Measurements from ENCODE around the gene GNRH2. TPM values are rescaled to one million over a fixed set of nuclear protein-coding genes. Genes with fewer than 3 reads are reported as not detected.

Gene GNRH2
- total RNA-seq, 4 donors from 2014 or later = not detected

- WGBS, 2 donors = 8 to 29% methylated on average over 13 to 35 of the region's 71 CpGs
- H3K4me3 ChIP-seq (ENCODE audit: low read depth, poor library complexity, severe bottlenecking) = peak overlapping the region; percentile 4
- TF ChIP-seq CTCF (IDR thresholded peaks at IDR 0.05) (no peak), POLR2A (IDR thresholded peaks at IDR 0.05) (no peak)
- intact Hi-C loops (cut with DNase I; ENCODE audit: low total_unique reads) = no loop called here
- no peak for DNase-seq (ENCODE audit: low spot score in 2 of 2)
These were observed 39.0 kb downstream of the GNRH2 start for GRCh38 chr20:3082306-3082951.

GRCh38 chr20:3082955-3083952, 39.8 kb downstream of the GNRH2 start:
- 28% methylated on average over 48 to 56 of the region's 76 CpGs for WGBS, 2 donors
- DNase-seq (ENCODE audit: low spot score in 2 of 2) = no peak
- H3K4me3 ChIP-seq (ENCODE audit: low read depth, poor library complexity, severe bottlenecking) = no peak overlapping the region
- intact Hi-C loops (cut with DNase I; ENCODE audit: low total_unique reads) = no loop called here
- no peak for TF ChIP-seq CTCF (IDR thresholded peaks at IDR 0.05)
- TF ChIP-seq POLR2A (IDR thresholded peaks at IDR 0.05) = no peak

GRCh38 chr20:3084283-3084985, 41.0 kb downstream of the GNRH2 start, which contains the start of gene AVP:
AVP (minus strand) TSS chr20:3084724; CDS start chr20:3084674, 50 bp downstream.
- no peak within 1 kb of the TSS for H3K4me3 ChIP-seq (ENCODE audit: low read depth, poor library complexity, severe bottlenecking)
- DNase-seq (ENCODE audit: low spot score in 2 of 2) = no peak
- intact Hi-C loops (cut with DNase I; ENCODE audit: low total_unique reads) = no loop called here
- TF ChIP-seq CTCF (IDR thresholded peaks at IDR 0.05) = no peak
- no peak for TF ChIP-seq POLR2A (IDR thresholded peaks at IDR 0.05)
- 90 to 91% methylated on average over 14 to 18 of the region's 28 CpGs for WGBS, 2 donors

- H3K4me3 ChIP-seq (ENCODE audit: low read depth, poor library complexity, severe bottlenecking) = no peak overlapping the region
- TF ChIP-seq CTCF (IDR thresholded peaks at IDR 0.05) (no peak), POLR2A (IDR thresholded peaks at IDR 0.05) (no peak)
- WGBS, 2 donors = 92 to 93% methylated on average over 7 of the region's 7 CpGs
- intact Hi-C loops (cut with DNase I; ENCODE audit: low total_unique reads) = no loop called here
- no peak for DNase-seq (ENCODE audit: low spot score in 2 of 2)
These were observed 41.6 kb downstream of the GNRH2 start for GRCh38 chr20:3084986-3085360.

GRCh38 chr20:3085571-3086072, 42.2 kb downstream of the GNRH2 start:
- no peak for DNase-seq (ENCODE audit: low spot score in 2 of 2)
- TF ChIP-seq CTCF (IDR thresholded peaks at IDR 0.05) = no peak
- TF ChIP-seq POLR2A (IDR thresholded peaks at IDR 0.05) = no peak
- intact Hi-C loops (cut with DNase I; ENCODE audit: low total_unique reads) = no loop called here
- 95 to 97% methylated on average over 4 to 7 of the region's 8 CpGs for WGBS, 2 donors
- H3K4me3 ChIP-seq (ENCODE audit: low read depth, poor library complexity, severe bottlenecking) = no peak overlapping the region

Measured in lower leg skin (tissue), 4 donors.